ENCODE measurements around the gene KRTAP10-3. TPM values are rescaled to one million over a fixed set of nuclear protein-coding genes. Genes with fewer than 3 reads are reported as not detected.

Gene KRTAP10-3
- total and polyA plus RNA-seq, 2 experiments from 2014 or later = not detected

DNA sequence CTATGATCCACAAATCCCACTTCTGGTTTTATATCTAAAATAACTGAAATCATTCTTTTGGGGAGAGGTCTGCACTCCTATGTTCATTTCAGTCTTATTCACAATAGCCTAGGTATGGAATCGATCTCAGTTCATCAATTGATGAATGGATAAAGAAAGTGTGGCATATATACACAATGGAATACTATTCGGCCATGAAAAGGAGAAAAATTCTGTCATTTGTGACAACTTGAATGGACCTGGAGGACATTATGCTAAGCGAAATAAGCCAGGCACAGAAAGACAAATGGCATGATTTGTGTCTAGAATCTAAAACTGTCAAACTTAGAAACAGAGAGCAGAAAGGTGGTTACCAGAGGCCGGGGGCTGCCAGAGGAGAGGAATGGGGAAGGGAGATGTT is 47.9 kb upstream of the KRTAP10-3 start:
- ATAC-seq (no peak), DNase-seq (ENCODE audit: low spot score) (no peak)
- peaks cover 3% of the 10 kb centered on the region for H3K27me3 Mint-ChIP-seq (ENCODE audit: insufficient read depth, low read depth, poor library complexity)
- H3K4me1 Mint-ChIP-seq = no peaks in the 10 kb centered on the region; the same call in 2 of the 3 replicates
- H3K36me3 ChIP-seq (ENCODE audit: insufficient read depth) = 0 out of 2 replicates have a peak, but pooled peaks cover 4% of the 10 kb centered on the region
- H3K4me3 Mint-ChIP-seq = no peak overlapping the region
- no peaks in the 10 kb centered on the region for H3F3A ChIP-seq (replicated peaks; ENCODE audit: low read depth)
- H3K27ac Mint-ChIP-seq = no peak overlapping the region
- no peaks in the 10 kb centered on the region for H3K4me1 ChIP-seq (ENCODE audit: insufficient read depth)
- H4K20me1 ChIP-seq (replicated peaks; ENCODE audit: insufficient read depth) = no peaks in the 10 kb centered on the region
- H3K9me2 ChIP-seq (ENCODE audit: insufficient read depth) = no peaks in the 10 kb centered on the region
- TF ChIP-seq, protein P1, sequence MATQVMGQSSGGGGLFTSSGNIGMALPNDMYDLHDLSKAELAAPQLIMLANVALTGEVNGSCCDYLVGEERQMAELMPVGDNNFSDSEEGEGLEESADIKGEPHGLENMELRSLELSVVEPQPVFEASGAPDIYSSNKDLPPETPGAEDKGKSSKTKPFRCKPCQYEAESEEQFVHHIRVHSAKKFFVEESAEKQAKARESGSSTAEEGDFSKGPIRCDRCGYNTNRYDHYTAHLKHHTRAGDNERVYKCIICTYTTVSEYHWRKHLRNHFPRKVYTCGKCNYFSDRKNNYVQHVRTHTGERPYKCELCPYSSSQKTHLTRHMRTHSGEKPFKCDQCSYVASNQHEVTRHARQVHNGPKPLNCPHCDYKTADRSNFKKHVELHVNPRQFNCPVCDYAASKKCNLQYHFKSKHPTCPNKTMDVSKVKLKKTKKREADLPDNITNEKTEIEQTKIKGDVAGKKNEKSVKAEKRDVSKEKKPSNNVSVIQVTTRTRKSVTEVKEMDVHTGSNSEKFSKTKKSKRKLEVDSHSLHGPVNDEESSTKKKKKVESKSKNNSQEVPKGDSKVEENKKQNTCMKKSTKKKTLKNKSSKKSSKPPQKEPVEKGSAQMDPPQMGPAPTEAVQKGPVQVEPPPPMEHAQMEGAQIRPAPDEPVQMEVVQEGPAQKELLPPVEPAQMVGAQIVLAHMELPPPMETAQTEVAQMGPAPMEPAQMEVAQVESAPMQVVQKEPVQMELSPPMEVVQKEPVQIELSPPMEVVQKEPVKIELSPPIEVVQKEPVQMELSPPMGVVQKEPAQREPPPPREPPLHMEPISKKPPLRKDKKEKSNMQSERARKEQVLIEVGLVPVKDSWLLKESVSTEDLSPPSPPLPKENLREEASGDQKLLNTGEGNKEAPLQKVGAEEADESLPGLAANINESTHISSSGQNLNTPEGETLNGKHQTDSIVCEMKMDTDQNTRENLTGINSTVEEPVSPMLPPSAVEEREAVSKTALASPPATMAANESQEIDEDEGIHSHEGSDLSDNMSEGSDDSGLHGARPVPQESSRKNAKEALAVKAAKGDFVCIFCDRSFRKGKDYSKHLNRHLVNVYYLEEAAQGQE (IDR thresholded peaks at IDR 0.05; ENCODE audit: unreplicated experiment) = no peak
- TF ChIP-seq NANOG (IDR thresholded peaks at IDR 0.05; ENCODE audit: borderline replicate concordance) (no peak), ZNF331 (CRISPR knock-in tag; IDR thresholded peaks at IDR 0.05; ENCODE audit: low read depth) (no peak)
- TF ChIP-seq, protein P2, sequence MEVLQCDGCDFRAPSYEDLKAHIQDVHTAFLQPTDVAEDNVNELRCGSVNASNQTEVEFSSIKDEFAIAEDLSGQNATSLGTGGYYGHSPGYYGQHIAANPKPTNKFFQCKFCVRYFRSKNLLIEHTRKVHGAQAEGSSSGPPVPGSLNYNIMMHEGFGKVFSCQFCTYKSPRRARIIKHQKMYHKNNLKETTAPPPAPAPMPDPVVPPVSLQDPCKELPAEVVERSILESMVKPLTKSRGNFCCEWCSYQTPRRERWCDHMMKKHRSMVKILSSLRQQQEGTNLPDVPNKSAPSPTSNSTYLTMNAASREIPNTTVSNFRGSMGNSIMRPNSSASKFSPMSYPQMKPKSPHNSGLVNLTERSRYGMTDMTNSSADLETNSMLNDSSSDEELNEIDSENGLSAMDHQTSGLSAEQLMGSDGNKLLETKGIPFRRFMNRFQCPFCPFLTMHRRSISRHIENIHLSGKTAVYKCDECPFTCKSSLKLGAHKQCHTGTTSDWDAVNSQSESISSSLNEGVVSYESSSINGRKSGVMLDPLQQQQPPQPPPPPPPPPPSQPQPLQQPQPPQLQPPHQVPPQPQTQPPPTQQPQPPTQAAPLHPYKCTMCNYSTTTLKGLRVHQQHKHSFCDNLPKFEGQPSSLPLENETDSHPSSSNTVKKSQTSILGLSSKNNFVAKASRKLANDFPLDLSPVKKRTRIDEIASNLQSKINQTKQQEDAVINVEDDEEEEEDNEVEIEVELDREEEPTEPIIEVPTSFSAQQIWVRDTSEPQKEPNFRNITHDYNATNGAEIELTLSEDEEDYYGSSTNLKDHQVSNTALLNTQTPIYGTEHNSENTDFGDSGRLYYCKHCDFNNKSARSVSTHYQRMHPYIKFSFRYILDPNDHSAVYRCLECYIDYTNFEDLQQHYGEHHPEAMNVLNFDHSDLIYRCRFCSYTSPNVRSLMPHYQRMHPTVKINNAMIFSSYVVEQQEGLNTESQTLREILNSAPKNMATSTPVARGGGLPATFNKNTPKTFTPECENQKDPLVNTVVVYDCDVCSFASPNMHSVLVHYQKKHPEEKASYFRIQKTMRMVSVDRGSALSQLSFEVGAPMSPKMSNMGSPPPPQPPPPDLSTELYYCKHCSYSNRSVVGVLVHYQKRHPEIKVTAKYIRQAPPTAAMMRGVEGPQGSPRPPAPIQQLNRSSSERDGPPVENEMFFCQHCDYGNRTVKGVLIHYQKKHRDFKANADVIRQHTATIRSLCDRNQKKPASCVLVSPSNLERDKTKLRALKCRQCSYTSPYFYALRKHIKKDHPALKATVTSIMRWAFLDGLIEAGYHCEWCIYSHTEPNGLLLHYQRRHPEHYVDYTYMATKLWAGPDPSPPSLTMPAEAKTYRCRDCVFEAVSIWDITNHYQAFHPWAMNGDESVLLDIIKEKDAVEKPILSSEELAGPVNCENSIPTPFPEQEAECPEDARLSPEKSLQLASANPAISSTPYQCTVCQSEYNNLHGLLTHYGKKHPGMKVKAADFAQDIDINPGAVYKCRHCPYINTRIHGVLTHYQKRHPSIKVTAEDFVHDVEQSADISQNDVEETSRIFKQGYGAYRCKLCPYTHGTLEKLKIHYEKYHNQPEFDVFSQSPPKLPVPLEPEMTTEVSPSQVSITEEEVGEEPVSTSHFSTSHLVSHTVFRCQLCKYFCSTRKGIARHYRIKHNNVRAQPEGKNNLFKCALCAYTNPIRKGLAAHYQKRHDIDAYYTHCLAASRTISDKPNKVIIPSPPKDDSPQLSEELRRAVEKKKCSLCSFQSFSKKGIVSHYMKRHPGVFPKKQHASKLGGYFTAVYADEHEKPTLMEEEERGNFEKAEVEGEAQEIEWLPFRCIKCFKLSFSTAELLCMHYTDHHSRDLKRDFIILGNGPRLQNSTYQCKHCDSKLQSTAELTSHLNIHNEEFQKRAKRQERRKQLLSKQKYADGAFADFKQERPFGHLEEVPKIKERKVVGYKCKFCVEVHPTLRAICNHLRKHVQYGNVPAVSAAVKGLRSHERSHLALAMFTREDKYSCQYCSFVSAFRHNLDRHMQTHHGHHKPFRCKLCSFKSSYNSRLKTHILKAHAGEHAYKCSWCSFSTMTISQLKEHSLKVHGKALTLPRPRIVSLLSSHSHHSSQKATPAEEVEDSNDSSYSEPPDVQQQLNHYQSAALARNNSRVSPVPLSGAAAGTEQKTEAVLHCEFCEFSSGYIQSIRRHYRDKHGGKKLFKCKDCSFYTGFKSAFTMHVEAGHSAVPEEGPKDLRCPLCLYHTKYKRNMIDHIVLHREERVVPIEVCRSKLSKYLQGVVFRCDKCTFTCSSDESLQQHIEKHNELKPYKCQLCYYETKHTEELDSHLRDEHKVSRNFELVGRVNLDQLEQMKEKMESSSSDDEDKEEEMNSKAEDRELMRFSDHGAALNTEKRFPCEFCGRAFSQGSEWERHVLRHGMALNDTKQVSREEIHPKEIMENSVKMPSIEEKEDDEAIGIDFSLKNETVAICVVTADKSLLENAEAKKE (CRISPR knock-in tag; IDR thresholded peaks at IDR 0.05) = no peak
- H3K4me3 ChIP-seq = no peak overlapping the region
- no peak overlapping the region for H2AFZ ChIP-seq
- H3K4me2 ChIP-seq = no peak overlapping the region
- no peak overlapping the region for H3K27ac ChIP-seq (ENCODE audit: low read depth)
- H3K36me3 Mint-ChIP-seq (ENCODE audit: low read depth) = peaks cover 16% of the 10 kb centered on the region
- peaks cover 34% of the 10 kb centered on the region for H3K9me3 Mint-ChIP-seq
- no peaks in the 10 kb centered on the region for H3K27me3 ChIP-seq (ENCODE audit: insufficient read depth)
- no peaks in the 10 kb centered on the region for H3K79me2 ChIP-seq (replicated peaks; ENCODE audit: insufficient read depth)

All from GM23338 (cell line).